Panc1 (cell line): ENCODE data around the gene MAST4. TPM values are rescaled to one million over a fixed set of nuclear protein-coding genes. Genes with fewer than 3 reads are reported as not detected.

ENCODE experiments used
- ATAC-seq: fragments of 200-7000 bp; cut with Tn5 transposase; 2 replicates; pipeline ENCODE4 v1.9.1; 2020; ENCODE audit warnings: mild to moderate bottlenecking, moderate library complexity
- BruUV-seq: library from RNA; stranded (reverse); fragments of 400-500 nt; replicated peaks from 2 replicates; lab custom pipeline; 2021; lab: Mats Ljungman, UMichigan
- CTCF ChIA-PET: fragments of 300-600 bp; sonication (Branson Sonifier 250); formaldehyde crosslinking; loops from one replicate; lab custom pipeline; 2022; ENCODE audit warnings: antibody characterized with exemption; lab: Charles Lee
- POLR2A ChIA-PET: fragments of 300-600 bp; sonication (Branson Sonifier 250); formaldehyde crosslinking; loops from one replicate; lab custom pipeline; 2022; ENCODE audit warnings: antibody characterized with exemption; lab: Charles Lee
- DNase-seq: peaks from one replicate; pipeline ENCODE4 v3.0.0-alpha.2; 2010; ENCODE audit warnings: low read depth, low spot score
- H3K27ac ChIP-seq: 2 replicates; pipeline ENCODE4 v1.5.1; 2011; ENCODE audit warnings: mild to moderate bottlenecking, low read length, inconsistent platforms
- H3K27me3 ChIP-seq: fragments of 200-500 bp; sonication (Bioruptor generic); 2 replicates; pipeline ENCODE4 v1.6.0; 2014; ENCODE audit warnings: low read length, inconsistent platforms; ENCODE audit not compliant: control insufficient read depth, insufficient read depth
- H3K36me3 ChIP-seq: fragments of 200-500 bp; sonication (Bioruptor generic); 2 replicates; pipeline ENCODE4 v1.5.1; 2014; ENCODE audit warnings: inconsistent platforms, mild to moderate bottlenecking, low read length, moderate library complexity; ENCODE audit not compliant: control insufficient read depth, insufficient read depth
- H3K4me1 ChIP-seq: 2 replicates; pipeline ENCODE4 v1.5.1; 2011; ENCODE audit warnings: inconsistent platforms, mild to moderate bottlenecking, low read length, moderate library complexity; ENCODE audit not compliant: control insufficient read depth, insufficient read depth
- H3K4me3 ChIP-seq, 2 experiments: 2 replicates each; pipeline ENCODE4 v1.5.1; 2011 to 2012; ENCODE audit warnings: low read depth in 2 of 2, low read length in 2 of 2, mild to moderate bottlenecking in 2 of 2, inconsistent platforms in 1 of 2, moderate library complexity in 1 of 2
- H3K9me3 ChIP-seq: fragments of 200-500 bp; sonication (Bioruptor generic); 2 replicates; pipeline ENCODE4 v1.5.1; 2014; ENCODE audit warnings: low read depth, mild to moderate bottlenecking, inconsistent platforms, low read length, moderate library complexity; ENCODE audit not compliant: control insufficient read depth, insufficient read depth
- POLR2AphosphoS5 ChIP-seq: IDR thresholded peaks from 2 replicates; pipeline ENCODE4 v1.6.1; 2012; ENCODE audit warnings: mild to moderate bottlenecking, low read depth, low read length, moderate library complexity
- SIN3A ChIP-seq: IDR thresholded peaks from 2 replicates; pipeline ENCODE4 v1.6.1; 2012; ENCODE audit warnings: low read depth, mild to moderate bottlenecking, low read length, moderate library complexity, borderline replicate concordance; ENCODE audit not compliant: insufficient read depth
- TCF7L2 ChIP-seq: IDR thresholded peaks from 2 replicates; pipeline ENCODE4 v1.6.1; 2011; ENCODE audit warnings: mild to moderate bottlenecking, low read depth, low read length, inconsistent platforms
- in situ Hi-C: cut with HindIII; loops from 2 replicates; pipeline ENCODE4 v1.10.0; 2016; ENCODE audit warnings: low sequenced_read_pairs, low pct_unique_long_range_greater_than_20kb
- intact Hi-C: fragments of 100-400 bp; cut with micrococcal nuclease; formaldehyde crosslinking; loops from one replicate; pipeline ENCODE4 v1.10.0; 2022; ENCODE audit not compliant: unreplicated experiment
- total RNA-seq: library from RNA; stranded (reverse); gene quantifications from one replicate; pipeline ENCODE4 v1.2.1, GENCODE V29; 2021; ENCODE audit not compliant: unreplicated experiment
- TF ChIP-seq, protein P1 (sequence below), 2 experiments: IDR thresholded peaks; 2 replicates each; pipeline ENCODE4 v1.6.1; 2011 to 2012; ENCODE audit warnings: low read depth in 2 of 2, control low read depth in 1 of 2, low read length in 1 of 2, mild to moderate bottlenecking in 1 of 2, moderate library complexity in 1 of 2; ENCODE audit not compliant: insufficient read depth in 1 of 2
- TF ChIP-seq, protein P2 (sequence below): fragments of 450-650 bp; IDR thresholded peaks from 2 replicates; pipeline ENCODE4 v1.5.1; 2017; ENCODE audit warnings: mild to moderate bottlenecking

MAST4 gene
- total RNA-seq, 1 experiment from 2014 or later: 1.8 TPM

DNA sequence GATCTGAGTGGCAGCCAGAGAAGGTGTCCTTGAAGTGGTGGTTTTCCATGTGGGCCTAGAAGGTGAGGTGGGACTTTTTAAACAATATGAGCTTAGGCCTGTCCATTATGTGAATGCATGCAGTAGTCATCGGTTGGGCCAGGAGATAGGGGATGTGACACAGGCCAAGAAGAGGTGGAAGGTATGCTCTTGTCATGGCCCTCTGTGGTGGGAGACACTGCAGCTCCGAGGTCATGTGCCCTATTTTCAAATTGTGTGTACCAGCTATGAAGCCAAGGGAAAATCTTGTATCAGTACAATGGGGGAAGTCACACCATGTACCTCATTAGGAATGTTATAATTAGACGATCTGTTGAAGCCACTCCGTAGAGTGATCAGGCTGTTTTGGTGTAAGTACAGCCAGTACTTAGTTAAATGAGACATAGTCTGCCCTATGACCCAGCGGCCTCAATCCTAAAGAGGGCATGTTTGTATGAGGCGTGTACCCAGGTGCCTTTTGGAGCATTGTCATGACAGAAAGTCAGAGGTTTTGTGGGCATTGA lies 280.1 kb downstream of the MAST4 start:
- H3K4me1 ChIP-seq: no peaks in the 10 kb centered on the region
- no TSS peak for BruUV-seq
- TF ChIP-seq, protein P1, sequence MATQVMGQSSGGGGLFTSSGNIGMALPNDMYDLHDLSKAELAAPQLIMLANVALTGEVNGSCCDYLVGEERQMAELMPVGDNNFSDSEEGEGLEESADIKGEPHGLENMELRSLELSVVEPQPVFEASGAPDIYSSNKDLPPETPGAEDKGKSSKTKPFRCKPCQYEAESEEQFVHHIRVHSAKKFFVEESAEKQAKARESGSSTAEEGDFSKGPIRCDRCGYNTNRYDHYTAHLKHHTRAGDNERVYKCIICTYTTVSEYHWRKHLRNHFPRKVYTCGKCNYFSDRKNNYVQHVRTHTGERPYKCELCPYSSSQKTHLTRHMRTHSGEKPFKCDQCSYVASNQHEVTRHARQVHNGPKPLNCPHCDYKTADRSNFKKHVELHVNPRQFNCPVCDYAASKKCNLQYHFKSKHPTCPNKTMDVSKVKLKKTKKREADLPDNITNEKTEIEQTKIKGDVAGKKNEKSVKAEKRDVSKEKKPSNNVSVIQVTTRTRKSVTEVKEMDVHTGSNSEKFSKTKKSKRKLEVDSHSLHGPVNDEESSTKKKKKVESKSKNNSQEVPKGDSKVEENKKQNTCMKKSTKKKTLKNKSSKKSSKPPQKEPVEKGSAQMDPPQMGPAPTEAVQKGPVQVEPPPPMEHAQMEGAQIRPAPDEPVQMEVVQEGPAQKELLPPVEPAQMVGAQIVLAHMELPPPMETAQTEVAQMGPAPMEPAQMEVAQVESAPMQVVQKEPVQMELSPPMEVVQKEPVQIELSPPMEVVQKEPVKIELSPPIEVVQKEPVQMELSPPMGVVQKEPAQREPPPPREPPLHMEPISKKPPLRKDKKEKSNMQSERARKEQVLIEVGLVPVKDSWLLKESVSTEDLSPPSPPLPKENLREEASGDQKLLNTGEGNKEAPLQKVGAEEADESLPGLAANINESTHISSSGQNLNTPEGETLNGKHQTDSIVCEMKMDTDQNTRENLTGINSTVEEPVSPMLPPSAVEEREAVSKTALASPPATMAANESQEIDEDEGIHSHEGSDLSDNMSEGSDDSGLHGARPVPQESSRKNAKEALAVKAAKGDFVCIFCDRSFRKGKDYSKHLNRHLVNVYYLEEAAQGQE (IDR thresholded peaks at IDR 0.05; ENCODE audit: insufficient read depth in 1 of 2, low read depth in 2 of 2, low read length in 1 of 2): no peak
- TF ChIP-seq SIN3A: no peak
- TF ChIP-seq TCF7L2: no peak
- TF ChIP-seq, protein P2, sequence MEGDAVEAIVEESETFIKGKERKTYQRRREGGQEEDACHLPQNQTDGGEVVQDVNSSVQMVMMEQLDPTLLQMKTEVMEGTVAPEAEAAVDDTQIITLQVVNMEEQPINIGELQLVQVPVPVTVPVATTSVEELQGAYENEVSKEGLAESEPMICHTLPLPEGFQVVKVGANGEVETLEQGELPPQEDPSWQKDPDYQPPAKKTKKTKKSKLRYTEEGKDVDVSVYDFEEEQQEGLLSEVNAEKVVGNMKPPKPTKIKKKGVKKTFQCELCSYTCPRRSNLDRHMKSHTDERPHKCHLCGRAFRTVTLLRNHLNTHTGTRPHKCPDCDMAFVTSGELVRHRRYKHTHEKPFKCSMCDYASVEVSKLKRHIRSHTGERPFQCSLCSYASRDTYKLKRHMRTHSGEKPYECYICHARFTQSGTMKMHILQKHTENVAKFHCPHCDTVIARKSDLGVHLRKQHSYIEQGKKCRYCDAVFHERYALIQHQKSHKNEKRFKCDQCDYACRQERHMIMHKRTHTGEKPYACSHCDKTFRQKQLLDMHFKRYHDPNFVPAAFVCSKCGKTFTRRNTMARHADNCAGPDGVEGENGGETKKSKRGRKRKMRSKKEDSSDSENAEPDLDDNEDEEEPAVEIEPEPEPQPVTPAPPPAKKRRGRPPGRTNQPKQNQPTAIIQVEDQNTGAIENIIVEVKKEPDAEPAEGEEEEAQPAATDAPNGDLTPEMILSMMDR: no peak
- TF ChIP-seq POLR2AphosphoS5: no peak
- H3K4me3 ChIP-seq: no peak overlapping the region
- DNase-seq (no peak), ATAC-seq (no peak)
- H3K9me3 ChIP-seq: no peaks in the 10 kb centered on the region
- CTCF ChIA-PET: no interaction called here
- H3K36me3 ChIP-seq: no peaks in the 10 kb centered on the region
- in situ Hi-C loops (no loop called here), intact Hi-C loops (no loop called here)
- H3K27ac ChIP-seq: no peak overlapping the region
- POLR2A ChIA-PET: no interaction called here
- H3K27me3 ChIP-seq: no peaks in the 10 kb centered on the region

DNA sequence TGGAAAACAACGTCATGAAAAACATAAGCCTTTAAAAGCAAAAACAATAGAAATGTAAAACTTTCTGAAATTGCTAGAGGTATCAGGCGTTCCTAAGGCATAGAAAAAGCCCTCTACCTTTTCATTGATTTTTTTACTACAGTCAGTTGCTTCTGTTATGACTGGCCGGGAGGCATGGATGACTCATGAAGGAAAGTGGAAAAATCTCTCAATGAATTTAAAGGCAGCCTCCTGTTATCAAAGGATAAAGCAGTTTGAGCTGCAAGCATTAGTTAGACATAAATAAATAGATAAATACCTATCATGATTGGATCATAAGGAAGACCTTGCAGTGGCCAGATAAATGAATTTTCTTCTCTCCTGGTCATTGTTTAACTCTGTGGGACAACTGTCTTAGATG lies 281.6 kb downstream of the MAST4 start:
- no peak overlapping the region for H3K4me3 ChIP-seq
- BruUV-seq: no TSS peak
- in situ Hi-C loops: no loop called here
- no peak for TF ChIP-seq TCF7L2
- H3K27me3 ChIP-seq: no peaks in the 10 kb centered on the region
- no peak for DNase-seq
- ChIA-PET POLR2A (no interaction called here), CTCF (no interaction called here)
- intact Hi-C loops: no loop called here
- no peaks in the 10 kb centered on the region for H3K9me3 ChIP-seq
- H3K4me1 ChIP-seq: no peaks in the 10 kb centered on the region
- H3K27ac ChIP-seq: no peak overlapping the region
- ATAC-seq: peak; percentile 66; the same call in 1 of the 2 replicates
- no peaks in the 10 kb centered on the region for H3K36me3 ChIP-seq

DNA sequence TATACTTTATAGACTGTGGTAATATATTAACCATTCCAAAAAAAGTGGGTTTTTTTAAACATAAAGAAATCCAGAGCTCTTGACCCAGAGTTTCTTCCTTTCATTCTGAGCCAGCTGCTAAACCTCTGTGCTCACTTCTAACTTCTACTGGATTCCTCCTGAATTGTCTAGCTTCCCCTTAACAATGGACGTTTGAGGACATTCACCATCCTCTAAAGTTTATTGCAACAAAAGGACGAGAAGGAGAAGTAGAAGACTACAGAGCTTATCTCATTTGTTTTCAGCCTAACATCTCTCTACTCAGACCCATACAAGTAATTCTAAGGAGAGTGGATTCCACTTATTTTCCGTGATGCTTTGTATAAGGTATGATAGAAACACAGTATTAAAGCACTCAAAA lies 284.2 kb downstream of the MAST4 start:
- Histone ChIP-seq H3K9me3 (no peaks in the 10 kb centered on the region), H3K36me3 (no peaks in the 10 kb centered on the region), H3K27ac (no peak overlapping the region), H3K4me3 (no peak overlapping the region), H3K4me1 (no peaks in the 10 kb centered on the region), H3K27me3 (no peaks in the 10 kb centered on the region)
- ATAC-seq: no peak
- ChIA-PET CTCF (no interaction called here), POLR2A (no interaction called here)
- no TSS peak for BruUV-seq
- in situ Hi-C loops: no loop called here
- intact Hi-C loops: loop anchor here (10.0 kb wide), 1 partner anchor 264 kb away; no protein-coding TSS in a partner anchor
- DNase-seq: no peak
- TF ChIP-seq SIN3A: no peak
- TF ChIP-seq TCF7L2: no peak
- TF ChIP-seq POLR2AphosphoS5: no peak
- TF ChIP-seq, protein P2: no peak
- TF ChIP-seq, protein P1 (IDR thresholded peaks at IDR 0.05; ENCODE audit: insufficient read depth in 1 of 2, low read depth in 2 of 2, low read length in 1 of 2): no peak
